Measurements from ENCODE around the gene GOLGA6C. TPM values are rescaled to one million over a fixed set of nuclear protein-coding genes. Genes with fewer than 3 reads are reported as not detected.

GOLGA6C gene
- total RNA-seq, 1 experiment from 2014 or later, result not detected

GRCh38 chr15:75209289-75209676 is 48.9 kb upstream of the GOLGA6C start:
- DNase-seq (ENCODE audit: low read depth, low spot score), result no peak
- Histone ChIP-seq H3K4me3 (replicated peaks in 1 of 2; ENCODE audit: low read depth in 1 of 2, low read length in 2 of 2) (no peak overlapping the region), H3K4me2 (ENCODE audit: low read length) (no peak overlapping the region), H4K20me1 (ENCODE audit: insufficient read depth) (peaks cover 29% of the 10 kb centered on the region; the same call in 1 of the 2 replicates), H3K4me1 (ENCODE audit: control insufficient read depth in 1 of 2, insufficient read depth in 2 of 2, low read length in 2 of 2) (peaks cover 7 to 9% of the 10 kb centered on the region in 2 experiments), H3K36me3 (ENCODE audit: control insufficient read depth in 1 of 2, insufficient read depth in 2 of 2, low read length in 2 of 2) (peaks cover 38 to 74% of the 10 kb centered on the region in 2 experiments; a peak in 3 of 4 replicates), H3K9ac (ENCODE audit: low read length) (no peak overlapping the region), H2AFZ (ENCODE audit: low read depth, low read length, poor library complexity, severe bottlenecking) (no peak overlapping the region), H3K27me3 (ENCODE audit: insufficient read depth, low read length) (no peaks in the 10 kb centered on the region), H3K9me2 (ENCODE audit: insufficient read depth) (no peaks in the 10 kb centered on the region), H3K9me3 (ENCODE audit: control insufficient read depth in 1 of 2, insufficient read depth in 1 of 2, low read depth in 1 of 2, low read length in 2 of 2) (no peaks in the 10 kb centered on the region), H3K79me2 (ENCODE audit: insufficient read depth, low read length) (peaks cover 82% of the 10 kb centered on the region), H3K27ac (ENCODE audit: low read depth, low read length) (no peak overlapping the region)
- ChIA-PET POLR2A (no interaction called here), CTCF (interaction anchor here (0.9 to 1.3 kb wide), 3 partner anchors 8 to 179 kb away, joined by 3 read pairs; partner anchors contain the start of gene C15orf39), RAD21 (ENCODE audit: low non-redundant PET in 1 of 2, low total read pairs in 2 of 2, uncharacterized antibody in 2 of 2, unreplicated experiment in 2 of 2) (no interaction called here)
- ATAC-seq, result no peak
- no TSS peak for BruUV-seq (replicated peaks)
- TF ChIP-seq, protein P1, sequence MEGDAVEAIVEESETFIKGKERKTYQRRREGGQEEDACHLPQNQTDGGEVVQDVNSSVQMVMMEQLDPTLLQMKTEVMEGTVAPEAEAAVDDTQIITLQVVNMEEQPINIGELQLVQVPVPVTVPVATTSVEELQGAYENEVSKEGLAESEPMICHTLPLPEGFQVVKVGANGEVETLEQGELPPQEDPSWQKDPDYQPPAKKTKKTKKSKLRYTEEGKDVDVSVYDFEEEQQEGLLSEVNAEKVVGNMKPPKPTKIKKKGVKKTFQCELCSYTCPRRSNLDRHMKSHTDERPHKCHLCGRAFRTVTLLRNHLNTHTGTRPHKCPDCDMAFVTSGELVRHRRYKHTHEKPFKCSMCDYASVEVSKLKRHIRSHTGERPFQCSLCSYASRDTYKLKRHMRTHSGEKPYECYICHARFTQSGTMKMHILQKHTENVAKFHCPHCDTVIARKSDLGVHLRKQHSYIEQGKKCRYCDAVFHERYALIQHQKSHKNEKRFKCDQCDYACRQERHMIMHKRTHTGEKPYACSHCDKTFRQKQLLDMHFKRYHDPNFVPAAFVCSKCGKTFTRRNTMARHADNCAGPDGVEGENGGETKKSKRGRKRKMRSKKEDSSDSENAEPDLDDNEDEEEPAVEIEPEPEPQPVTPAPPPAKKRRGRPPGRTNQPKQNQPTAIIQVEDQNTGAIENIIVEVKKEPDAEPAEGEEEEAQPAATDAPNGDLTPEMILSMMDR (IDR thresholded peaks at IDR 0.05 in 2 of 3, conservative IDR thresholded peaks at IDR 0.05 in 1 of 3; ENCODE audit: borderline replicate concordance in 1 of 3, insufficient read depth in 1 of 3, low read depth in 2 of 3, low read length in 2 of 3), result no peak
- TF ChIP-seq TCF7L2 (IDR thresholded peaks at IDR 0.05; ENCODE audit: borderline replicate concordance, extremely low read depth, insufficient read depth, insufficient read length), result no peak
- no peak for TF ChIP-seq JUND (IDR thresholded peaks at IDR 0.05)
- TF ChIP-seq CBX3 (IDR thresholded peaks at IDR 0.05; ENCODE audit: low read depth), result no peak
- TF ChIP-seq SRF (IDR thresholded peaks at IDR 0.05; ENCODE audit: low read depth), result no peak
- TF ChIP-seq ZFX (IDR thresholded peaks at IDR 0.05), result no peak
- TF ChIP-seq POLR2A (IDR thresholded peaks at IDR 0.05; ENCODE audit: borderline replicate concordance, extremely low read depth, insufficient read depth, insufficient read length), result no peak
- no peak for TF ChIP-seq POLR2AphosphoS5 (IDR thresholded peaks at IDR 0.05; ENCODE audit: low read depth, low read length)
- TF ChIP-seq FOSL1 (IDR thresholded peaks at IDR 0.05; ENCODE audit: low read depth), result no peak
- TF ChIP-seq REST (IDR thresholded peaks at IDR 0.05; ENCODE audit: low read depth), result no peak
- no peak for TF ChIP-seq RAD21 (IDR thresholded peaks at IDR 0.05; ENCODE audit: low read depth)
- no peak for TF ChIP-seq MAX (IDR thresholded peaks at IDR 0.05)
- TF ChIP-seq CEBPB (IDR thresholded peaks at IDR 0.05; ENCODE audit: low read depth), result no peak
- no peak for TF ChIP-seq EZH2phosphoT487 (IDR thresholded peaks at IDR 0.05; ENCODE audit: borderline replicate concordance)
- no peak for TF ChIP-seq EGR1 (IDR thresholded peaks at IDR 0.05; ENCODE audit: low read depth)
- no peak for TF ChIP-seq YY1 (IDR thresholded peaks at IDR 0.05; ENCODE audit: extremely low read depth, insufficient replicate concordance, low read depth, low read length)
- TF ChIP-seq ZNF274 (IDR thresholded peaks at IDR 0.05; ENCODE audit: low read depth, low read length), result no peak
- intact Hi-C loops (cut with micrococcal nuclease), result loop anchor here (10.0 kb wide), 1 partner anchor 424 kb away; the partner anchor contains the start of gene CSK
